Measurements from ENCODE around the gene FLOT1.

The FLOT1 gene

DNA sequence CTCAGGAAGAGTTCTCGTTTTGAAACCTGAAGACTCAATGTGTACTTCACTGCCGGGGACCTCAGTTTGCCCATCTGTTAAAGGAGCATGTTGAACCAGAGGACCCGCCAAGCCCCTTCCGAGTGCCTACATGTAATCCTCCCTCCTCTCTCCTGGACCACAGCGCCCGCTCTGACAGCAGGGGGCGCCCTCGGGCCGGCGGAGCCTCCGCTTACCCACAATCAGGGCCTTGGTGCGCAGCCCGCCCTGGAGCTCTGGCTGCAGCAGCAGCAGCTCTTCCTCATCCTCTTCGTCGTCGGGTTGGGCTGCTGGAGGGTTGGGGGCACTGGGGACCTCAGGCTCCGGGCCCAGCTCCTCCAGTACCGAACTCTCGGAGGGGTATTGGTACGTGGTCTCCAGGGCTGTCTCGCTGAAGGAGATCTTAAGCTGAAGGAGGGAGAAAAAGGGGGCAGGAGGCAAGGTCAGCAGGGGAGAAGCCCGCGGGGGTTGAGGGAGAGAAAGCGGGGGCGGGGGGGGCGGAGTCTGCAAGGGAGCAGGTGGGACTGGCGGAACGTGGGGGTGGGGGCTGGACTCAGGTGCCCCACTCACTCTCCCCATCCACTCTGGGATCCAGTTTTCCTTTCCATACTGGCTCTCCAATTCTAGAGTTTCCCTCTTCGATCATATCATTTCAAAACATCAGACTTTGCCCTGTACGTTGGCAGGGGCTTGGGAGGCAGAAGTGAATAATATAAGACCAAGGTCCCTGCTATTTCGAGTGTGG lies 63.3 kb downstream of the FLOT1 start (continued):
- TF ChIP-seq, protein P1, sequence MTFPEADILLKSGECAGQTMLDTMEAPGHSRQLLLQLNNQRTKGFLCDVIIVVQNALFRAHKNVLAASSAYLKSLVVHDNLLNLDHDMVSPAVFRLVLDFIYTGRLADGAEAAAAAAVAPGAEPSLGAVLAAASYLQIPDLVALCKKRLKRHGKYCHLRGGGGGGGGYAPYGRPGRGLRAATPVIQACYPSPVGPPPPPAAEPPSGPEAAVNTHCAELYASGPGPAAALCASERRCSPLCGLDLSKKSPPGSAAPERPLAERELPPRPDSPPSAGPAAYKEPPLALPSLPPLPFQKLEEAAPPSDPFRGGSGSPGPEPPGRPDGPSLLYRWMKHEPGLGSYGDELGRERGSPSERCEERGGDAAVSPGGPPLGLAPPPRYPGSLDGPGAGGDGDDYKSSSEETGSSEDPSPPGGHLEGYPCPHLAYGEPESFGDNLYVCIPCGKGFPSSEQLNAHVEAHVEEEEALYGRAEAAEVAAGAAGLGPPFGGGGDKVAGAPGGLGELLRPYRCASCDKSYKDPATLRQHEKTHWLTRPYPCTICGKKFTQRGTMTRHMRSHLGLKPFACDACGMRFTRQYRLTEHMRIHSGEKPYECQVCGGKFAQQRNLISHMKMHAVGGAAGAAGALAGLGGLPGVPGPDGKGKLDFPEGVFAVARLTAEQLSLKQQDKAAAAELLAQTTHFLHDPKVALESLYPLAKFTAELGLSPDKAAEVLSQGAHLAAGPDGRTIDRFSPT (tag by site-specific recombination; IDR thresholded peaks at IDR 0.05), result no peak
- TF ChIP-seq ZNF560 (tag by site-specific recombination; IDR thresholded peaks at IDR 0.05; ENCODE audit: borderline replicate concordance), result no peak
- no peak for TF ChIP-seq ZNF404 (tag by site-specific recombination; IDR thresholded peaks at IDR 0.05)
- TF ChIP-seq OVOL3 (tag by site-specific recombination; IDR thresholded peaks at IDR 0.05), result no peak
- no peak for TF ChIP-seq ZNF266 (tag by site-specific recombination; IDR thresholded peaks at IDR 0.05; ENCODE audit: low read depth)
- TF ChIP-seq ZNF416 (tag by site-specific recombination; IDR thresholded peaks at IDR 0.05), result no peak
- no peak for TF ChIP-seq ZNF10 (tag by site-specific recombination; IDR thresholded peaks at IDR 0.05)
- TF ChIP-seq ZNF776 (tag by site-specific recombination; IDR thresholded peaks at IDR 0.05; ENCODE audit: borderline replicate concordance), result no peak
- no peak for TF ChIP-seq ZNF121 (tag by site-specific recombination; IDR thresholded peaks at IDR 0.05)
- no peak for TF ChIP-seq ZBTB20 (tag by site-specific recombination; IDR thresholded peaks at IDR 0.05)
- TF ChIP-seq EGR2 (tag by site-specific recombination; IDR thresholded peaks at IDR 0.05; ENCODE audit: low read depth), result peak; percentile 41; the same call in 1 of the 2 replicates
- TF ChIP-seq ZNF132 (tag by site-specific recombination; IDR thresholded peaks at IDR 0.05; ENCODE audit: borderline replicate concordance), result no peak
- TF ChIP-seq ZNF664 (tag by site-specific recombination; IDR thresholded peaks at IDR 0.05), result no peak
- TF ChIP-seq WT1 (tag by site-specific recombination; IDR thresholded peaks at IDR 0.05), result peak; percentile 37; the same call in 1 of the 2 replicates
- TF ChIP-seq, protein P2, sequence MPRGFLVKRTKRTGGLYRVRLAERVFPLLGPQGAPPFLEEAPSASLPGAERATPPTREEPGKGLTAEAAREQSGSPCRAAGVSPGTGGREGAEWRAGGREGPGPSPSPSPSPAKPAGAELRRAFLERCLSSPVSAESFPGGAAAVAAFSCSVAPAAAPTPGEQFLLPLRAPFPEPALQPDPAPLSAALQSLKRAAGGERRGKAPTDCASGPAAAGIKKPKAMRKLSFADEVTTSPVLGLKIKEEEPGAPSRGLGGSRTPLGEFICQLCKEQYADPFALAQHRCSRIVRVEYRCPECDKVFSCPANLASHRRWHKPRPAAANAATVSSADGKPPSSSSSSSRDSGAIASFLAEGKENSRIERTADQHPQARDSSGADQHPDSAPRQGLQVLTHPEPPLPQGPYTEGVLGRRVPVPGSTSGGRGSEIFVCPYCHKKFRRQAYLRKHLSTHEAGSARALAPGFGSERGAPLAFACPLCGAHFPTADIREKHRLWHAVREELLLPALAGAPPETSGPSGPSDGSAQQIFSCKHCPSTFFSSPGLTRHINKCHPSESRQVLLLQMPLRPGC (tag by site-specific recombination; IDR thresholded peaks at IDR 0.05), result no peak
- TF ChIP-seq, protein P3, sequence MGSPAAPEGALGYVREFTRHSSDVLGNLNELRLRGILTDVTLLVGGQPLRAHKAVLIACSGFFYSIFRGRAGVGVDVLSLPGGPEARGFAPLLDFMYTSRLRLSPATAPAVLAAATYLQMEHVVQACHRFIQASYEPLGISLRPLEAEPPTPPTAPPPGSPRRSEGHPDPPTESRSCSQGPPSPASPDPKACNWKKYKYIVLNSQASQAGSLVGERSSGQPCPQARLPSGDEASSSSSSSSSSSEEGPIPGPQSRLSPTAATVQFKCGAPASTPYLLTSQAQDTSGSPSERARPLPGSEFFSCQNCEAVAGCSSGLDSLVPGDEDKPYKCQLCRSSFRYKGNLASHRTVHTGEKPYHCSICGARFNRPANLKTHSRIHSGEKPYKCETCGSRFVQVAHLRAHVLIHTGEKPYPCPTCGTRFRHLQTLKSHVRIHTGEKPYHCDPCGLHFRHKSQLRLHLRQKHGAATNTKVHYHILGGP (tag by site-specific recombination; IDR thresholded peaks at IDR 0.05), result no peak
- TF ChIP-seq ZNF521 (tag by site-specific recombination; IDR thresholded peaks at IDR 0.05), result no peak
- no peak for TF ChIP-seq ZNF248 (tag by site-specific recombination; IDR thresholded peaks at IDR 0.05)
- no peak for TF ChIP-seq ZNF311 (tag by site-specific recombination; IDR thresholded peaks at IDR 0.05; ENCODE audit: borderline replicate concordance)
- TF ChIP-seq ZBTB8A (tag by site-specific recombination; IDR thresholded peaks at IDR 0.05), result peak; percentile 52
- no peak for TF ChIP-seq ZSCAN23 (tag by site-specific recombination; IDR thresholded peaks at IDR 0.05)
- peak; percentile 13; the same call in 1 of the 2 replicates for TF ChIP-seq GLIS2 (tag by site-specific recombination; IDR thresholded peaks at IDR 0.05)
- TF ChIP-seq, protein P4, sequence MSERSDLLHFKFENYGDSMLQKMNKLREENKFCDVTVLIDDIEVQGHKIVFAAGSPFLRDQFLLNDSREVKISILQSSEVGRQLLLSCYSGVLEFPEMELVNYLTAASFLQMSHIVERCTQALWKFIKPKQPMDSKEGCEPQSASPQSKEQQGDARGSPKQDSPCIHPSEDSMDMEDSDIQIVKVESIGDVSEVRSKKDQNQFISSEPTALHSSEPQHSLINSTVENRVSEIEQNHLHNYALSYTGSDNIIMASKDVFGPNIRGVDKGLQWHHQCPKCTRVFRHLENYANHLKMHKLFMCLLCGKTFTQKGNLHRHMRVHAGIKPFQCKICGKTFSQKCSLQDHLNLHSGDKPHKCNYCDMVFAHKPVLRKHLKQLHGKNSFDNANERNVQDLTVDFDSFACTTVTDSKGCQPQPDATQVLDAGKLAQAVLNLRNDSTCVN (tag by site-specific recombination; optimal IDR thresholded peaks at IDR 0.05), result peak; percentile 31
- TF ChIP-seq ZNF423 (tag by site-specific recombination; IDR thresholded peaks at IDR 0.05), result no peak
- peak; percentile 67; the same call in 1 of the 2 replicates for TF ChIP-seq ZNF76 (tag by site-specific recombination; IDR thresholded peaks at IDR 0.05; ENCODE audit: borderline replicate concordance, low read depth)
- no peak for TF ChIP-seq ZNF530 (tag by site-specific recombination; IDR thresholded peaks at IDR 0.05; ENCODE audit: low read depth)
- TF ChIP-seq, protein P5, sequence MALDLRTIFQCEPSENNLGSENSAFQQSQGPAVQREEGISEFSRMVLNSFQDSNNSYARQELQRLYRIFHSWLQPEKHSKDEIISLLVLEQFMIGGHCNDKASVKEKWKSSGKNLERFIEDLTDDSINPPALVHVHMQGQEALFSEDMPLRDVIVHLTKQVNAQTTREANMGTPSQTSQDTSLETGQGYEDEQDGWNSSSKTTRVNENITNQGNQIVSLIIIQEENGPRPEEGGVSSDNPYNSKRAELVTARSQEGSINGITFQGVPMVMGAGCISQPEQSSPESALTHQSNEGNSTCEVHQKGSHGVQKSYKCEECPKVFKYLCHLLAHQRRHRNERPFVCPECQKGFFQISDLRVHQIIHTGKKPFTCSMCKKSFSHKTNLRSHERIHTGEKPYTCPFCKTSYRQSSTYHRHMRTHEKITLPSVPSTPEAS (tag by site-specific recombination; IDR thresholded peaks at IDR 0.05), result no peak
- no peak for TF ChIP-seq FEZF1 (tag by site-specific recombination; IDR thresholded peaks at IDR 0.05)
- TF ChIP-seq MYNN (tag by site-specific recombination; IDR thresholded peaks at IDR 0.05; ENCODE audit: borderline replicate concordance), result no peak
- no peak for TF ChIP-seq YY2 (tag by site-specific recombination; IDR thresholded peaks at IDR 0.05)
- TF ChIP-seq, protein P6, sequence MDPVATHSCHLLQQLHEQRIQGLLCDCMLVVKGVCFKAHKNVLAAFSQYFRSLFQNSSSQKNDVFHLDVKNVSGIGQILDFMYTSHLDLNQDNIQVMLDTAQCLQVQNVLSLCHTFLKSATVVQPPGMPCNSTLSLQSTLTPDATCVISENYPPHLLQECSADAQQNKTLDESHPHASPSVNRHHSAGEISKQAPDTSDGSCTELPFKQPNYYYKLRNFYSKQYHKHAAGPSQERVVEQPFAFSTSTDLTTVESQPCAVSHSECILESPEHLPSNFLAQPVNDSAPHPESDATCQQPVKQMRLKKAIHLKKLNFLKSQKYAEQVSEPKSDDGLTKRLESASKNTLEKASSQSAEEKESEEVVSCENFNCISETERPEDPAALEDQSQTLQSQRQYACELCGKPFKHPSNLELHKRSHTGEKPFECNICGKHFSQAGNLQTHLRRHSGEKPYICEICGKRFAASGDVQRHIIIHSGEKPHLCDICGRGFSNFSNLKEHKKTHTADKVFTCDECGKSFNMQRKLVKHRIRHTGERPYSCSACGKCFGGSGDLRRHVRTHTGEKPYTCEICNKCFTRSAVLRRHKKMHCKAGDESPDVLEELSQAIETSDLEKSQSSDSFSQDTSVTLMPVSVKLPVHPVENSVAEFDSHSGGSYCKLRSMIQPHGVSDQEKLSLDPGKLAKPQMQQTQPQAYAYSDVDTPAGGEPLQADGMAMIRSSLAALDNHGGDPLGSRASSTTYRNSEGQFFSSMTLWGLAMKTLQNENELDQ (tag by site-specific recombination; IDR thresholded peaks at IDR 0.05; ENCODE audit: low read depth), result no peak
